Stimulated activated CD4-positive, alpha-beta T cell treated with anti-CD3 and anti-CD28 coated beads, Interleukin-4, amount 100 ng/mL, for 48 hours (primary cell): ENCODE measurements around the gene PI4KB.
"Not testable (repeated sequence)": the region's sequence is repeated elsewhere in the genome, so short reads cannot be mapped to it uniquely, and the experiment has no call there.

Experiments
- DNase-seq, 2 donors: peaks; one replicate each; pipeline ENCODE4 v3.0.0-alpha.2; 2020; ENCODE audit warnings: low read depth in 2 of 2

Gene PI4KB

GRCh38 chr1:151281225-151281968 is 45.8 kb downstream of the PI4KB start:
- peak; percentile 92 to 98 for DNase-seq

GRCh38 chr1:151277249-151277648 is 50.0 kb downstream of the PI4KB start:
- DNase-seq = no peak

DNA sequence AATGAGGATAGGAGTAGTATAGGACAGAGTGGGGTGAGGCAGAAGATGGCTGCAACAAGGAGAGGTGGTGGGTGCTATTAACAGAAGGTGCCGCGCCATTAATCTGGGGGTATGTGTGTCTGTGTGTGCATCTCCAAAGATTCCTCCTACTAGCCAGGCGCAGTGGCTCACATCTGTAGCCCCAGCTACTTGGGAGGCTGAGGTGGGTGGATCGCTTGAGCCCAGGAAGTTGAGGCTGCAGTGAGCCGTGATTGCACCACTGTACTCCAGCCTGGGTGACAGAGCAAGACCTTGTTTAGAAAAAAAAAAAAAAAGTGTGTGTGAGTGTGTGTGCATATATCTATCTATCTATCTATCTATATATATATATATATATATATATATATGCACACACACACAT is 51.9 kb downstream of the PI4KB start:
- not testable (repeated sequence) for DNase-seq

- DNase-seq = no peak
Observed at GRCh38 chr1:151273924-151274466, 53.2 kb downstream of the PI4KB start.

GRCh38 chr1:151267760-151268159 is 59.5 kb downstream of the PI4KB start:
- DNase-seq = no peak

GRCh38 chr1:151266821-151267220 is 60.4 kb downstream of the PI4KB start:
- DNase-seq = no peak

- no peak for DNase-seq
Observed at GRCh38 chr1:151266315-151266714, 60.9 kb downstream of the PI4KB start.

GRCh38 chr1:151265446-151266236 is 61.6 kb downstream of the PI4KB start:
- DNase-seq = no peak

- no peak for DNase-seq
Observed at GRCh38 chr1:151259351-151259750, 67.9 kb downstream of the PI4KB start.

GRCh38 chr1:151255381-151255780 is 71.8 kb downstream of the PI4KB start:
- DNase-seq = no peak

- DNase-seq = peak; percentile 83 to 90
Observed at GRCh38 chr1:151254217-151255213, 72.7 kb downstream of the PI4KB start, which contains the start of gene PSMD4. PSMD4 (plus strand) TSS chr1:151254734; CDS start chr1:151254783, 49 bp downstream.

GRCh38 chr1:151251656-151252470 is 75.4 kb downstream of the PI4KB start:
- DNase-seq = peak; percentile 39 to 55

DNA sequence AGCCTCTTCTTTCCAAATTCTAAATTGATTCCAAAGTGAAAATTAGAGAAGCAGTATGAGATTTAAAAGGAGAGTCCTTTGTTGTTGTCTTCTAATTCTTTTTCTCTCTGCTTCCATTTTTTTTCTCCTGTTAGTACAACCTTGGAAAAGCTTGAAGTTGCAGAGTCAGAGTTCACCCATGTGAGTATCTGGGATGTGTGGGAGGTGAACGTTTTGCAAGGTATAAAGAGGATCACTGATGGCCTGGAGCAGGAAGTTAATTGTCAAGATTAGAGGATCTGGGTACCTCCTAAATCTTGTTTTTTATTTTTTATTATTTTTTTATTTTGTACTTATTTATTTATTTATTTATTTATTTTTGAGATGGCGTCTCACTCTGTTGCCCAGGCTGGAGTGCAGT is 80.4 kb downstream of the PI4KB start:
- DNase-seq = no peak

GRCh38 chr1:151243683-151244216 is 83.5 kb downstream of the PI4KB start:
- no peak for DNase-seq

DNA sequence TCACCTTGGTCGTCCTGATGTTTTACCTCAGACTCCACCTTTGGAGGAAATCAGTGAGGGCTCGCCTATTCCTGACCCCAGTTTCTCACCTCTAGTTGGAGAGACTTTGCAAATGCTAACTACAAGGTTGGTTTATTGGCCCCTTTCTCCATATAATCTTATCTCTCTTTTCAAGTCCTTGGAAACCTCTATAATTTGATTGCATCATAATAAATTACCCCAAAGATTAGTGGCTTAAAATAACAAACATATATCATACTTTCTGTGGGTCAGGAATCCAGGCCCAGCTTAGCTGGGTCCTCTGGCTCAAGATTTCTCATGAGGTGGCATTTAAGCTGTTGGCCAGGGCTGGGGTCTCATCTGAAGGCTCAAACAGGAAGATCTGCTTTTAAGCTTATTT is 84.8 kb downstream of the PI4KB start:
- DNase-seq = no peak
